HG03135 (cell line): ENCODE results near the gene FAM227B.
A peak's percentile ranks its signal among the peaks of the same experiment; 100 is the strongest.
"Not testable (repeated sequence)": the region's sequence is repeated elsewhere in the genome, so short reads cannot be mapped to it uniquely, and the experiment has no call there.

Experiments
- ATAC-seq: cut with Tn5 transposase; IDR thresholded peaks from one replicate; pipeline ENCODE4 v1.9.1; 2021; ENCODE audit warnings: mild to moderate bottlenecking, moderate library complexity; ENCODE audit not compliant: unreplicated experiment

FAM227B gene

DNA sequence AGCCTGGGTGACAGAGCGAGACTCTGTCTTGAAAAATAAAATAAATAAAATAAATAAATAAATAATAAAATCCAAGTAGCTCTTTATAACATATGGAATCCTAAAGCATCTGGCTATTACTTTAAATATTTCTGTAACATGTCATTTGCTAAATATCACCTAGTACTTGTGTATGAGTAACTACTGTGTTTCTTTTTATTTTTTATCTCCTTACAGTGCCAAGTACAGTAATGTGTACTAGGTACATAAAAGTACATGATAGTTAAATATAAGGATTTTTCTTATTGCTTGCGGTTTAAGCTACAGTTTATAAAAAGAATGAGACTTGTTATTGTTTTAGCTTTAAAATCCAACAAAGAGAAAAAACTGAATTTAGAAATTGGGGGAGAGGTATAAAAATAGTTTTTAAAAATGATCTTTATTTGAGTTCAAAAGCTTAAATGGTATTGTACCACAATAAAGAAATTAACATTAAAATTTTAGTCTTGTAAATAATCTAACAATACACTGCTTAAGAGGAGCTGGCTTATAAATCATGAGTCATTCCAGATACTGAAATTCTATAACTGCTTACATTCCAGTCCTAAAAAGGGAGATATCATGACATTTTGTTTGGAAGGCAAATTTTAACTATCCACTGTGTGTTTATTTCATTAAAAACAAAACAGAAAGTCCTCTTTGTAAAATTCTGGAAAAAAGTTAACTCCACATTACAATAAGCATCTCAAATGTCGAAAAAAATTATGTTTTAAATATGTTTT lies 124.4 kb downstream of the FAM227B start:
- no peak for ATAC-seq

DNA sequence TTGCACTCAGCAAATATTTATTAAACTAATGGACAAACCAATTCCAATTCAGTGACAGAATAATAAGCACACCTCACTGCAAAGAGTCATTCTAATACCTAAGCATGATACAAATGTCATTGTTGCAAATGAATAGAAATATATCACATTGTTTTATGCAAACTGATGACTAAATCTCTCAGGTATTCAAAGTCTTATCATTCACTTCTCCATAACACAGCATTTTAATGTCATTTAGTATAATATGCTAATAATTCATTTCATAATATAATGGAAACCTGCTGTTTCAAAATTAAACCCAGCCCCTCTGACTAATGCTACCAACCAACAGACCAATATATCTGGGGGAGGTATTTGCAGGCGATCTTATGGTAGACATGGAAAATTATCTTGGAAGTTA lies 125.8 kb downstream of the FAM227B start:
- no peak for ATAC-seq

DNA sequence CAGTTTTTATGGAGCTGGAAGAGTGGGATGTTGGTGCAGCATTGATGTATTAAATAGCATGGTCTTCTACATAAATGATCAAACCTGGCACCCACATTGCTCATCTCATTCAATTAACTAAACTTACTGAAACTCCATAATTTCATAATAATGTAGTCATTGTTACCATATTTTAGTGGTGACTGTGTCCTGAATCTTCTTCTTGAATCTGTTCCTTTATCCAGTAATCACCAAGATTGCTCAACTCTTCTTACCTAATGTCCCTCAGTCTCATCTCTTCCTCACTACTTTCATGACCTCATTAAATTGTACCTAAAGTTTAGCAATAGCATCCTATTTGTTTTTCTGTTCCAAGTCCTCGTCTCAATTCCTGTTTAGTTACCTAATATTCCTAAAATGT lies 127.8 kb downstream of the FAM227B start:
- ATAC-seq, result no peak

DNA sequence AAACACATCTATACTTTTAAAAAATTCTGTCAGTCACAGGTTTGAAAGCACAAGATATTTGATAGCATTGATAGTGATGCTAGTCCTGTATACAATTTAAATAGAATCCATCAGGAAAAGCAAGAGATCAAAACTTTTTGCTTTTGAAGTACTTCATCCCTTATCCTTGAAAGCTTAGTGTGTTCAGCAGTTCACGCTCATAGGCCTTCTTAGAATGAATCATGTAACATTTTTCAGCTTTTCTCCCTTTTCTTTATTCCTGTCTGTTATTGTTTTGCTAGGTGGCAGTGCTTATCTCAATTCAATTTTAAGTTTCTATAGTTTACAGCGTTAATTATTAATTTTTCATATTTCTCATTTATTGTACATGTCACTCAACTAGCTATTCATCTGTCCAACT lies 128.5 kb downstream of the FAM227B start:
- no peak for ATAC-seq

DNA sequence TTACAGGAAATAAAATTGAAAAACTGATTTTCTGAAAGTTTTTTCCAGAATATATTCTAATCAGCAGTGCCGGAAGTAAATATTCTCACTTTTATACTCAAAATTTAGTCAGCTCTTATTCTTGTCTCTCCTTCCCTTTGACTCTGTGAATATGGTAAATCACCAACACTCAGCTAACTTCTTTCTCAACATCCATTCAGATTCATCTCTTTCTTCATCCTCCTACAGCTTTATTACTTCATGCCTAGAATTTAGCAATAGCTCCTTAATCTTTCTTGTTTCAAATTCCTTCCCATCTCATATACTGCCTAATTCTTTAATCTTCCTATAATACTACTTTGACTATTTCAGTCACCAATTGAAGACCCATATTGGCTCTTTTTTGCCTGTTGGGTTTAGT lies 129.7 kb downstream of the FAM227B start:
- no peak for ATAC-seq

DNA sequence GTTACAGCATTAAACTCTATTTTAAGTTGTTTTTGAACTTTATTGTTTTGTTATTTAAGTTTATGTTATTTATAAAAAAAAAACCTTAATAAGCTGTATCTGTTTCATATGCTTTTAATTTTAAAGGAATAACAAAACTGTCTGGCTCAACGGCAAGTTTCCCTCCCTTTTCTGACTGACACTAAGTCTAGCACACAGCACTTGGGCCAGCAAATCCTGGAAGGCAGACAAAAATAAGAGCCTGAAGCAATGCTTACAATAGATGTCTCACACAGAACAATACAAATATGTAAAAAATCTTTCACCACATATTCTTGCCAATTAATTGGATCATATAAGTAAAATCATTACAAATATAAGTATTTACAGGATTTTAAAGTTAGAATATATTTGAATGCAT lies 135.2 kb downstream of the FAM227B start:
- not testable (repeated sequence) for ATAC-seq

DNA sequence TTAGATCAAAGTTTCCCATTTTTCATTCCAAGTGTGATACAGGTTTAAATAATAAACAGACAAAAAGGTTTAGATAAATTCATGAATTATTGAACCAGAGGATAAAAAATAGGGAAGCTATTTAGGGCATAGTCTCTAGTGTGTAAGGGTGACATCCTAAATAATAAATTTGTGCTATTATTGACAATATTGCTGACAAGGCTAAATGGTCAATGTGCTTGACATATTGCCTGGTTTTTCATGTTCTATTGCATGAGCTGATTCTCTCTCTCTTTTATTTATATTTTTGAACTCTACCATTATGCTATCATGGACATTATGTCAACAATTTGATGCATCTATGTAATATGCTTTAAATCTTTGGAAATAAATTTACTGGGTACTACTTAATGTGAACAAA lies 141.6 kb downstream of the FAM227B start:
- ATAC-seq, result not testable (repeated sequence)

DNA sequence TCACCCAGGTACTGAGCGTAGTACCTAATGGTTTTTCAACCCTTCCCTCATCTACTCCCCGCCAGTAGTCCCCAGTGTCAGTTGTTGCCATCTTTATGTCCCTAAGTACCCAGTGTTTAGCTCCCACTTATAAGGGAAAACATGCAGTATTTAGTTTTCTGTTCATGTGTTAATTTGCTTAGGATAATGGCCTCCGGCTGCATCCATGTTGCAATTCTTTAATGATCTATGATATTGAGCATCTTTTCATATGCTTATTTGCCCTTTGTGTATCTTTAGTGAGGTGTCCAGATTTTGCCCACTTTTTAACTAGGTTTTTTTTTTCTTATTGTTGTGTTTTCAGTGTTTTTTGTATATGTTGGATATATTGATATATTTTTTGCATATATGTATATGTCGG lies 142.6 kb downstream of the FAM227B start:
- not testable (repeated sequence) for ATAC-seq

DNA sequence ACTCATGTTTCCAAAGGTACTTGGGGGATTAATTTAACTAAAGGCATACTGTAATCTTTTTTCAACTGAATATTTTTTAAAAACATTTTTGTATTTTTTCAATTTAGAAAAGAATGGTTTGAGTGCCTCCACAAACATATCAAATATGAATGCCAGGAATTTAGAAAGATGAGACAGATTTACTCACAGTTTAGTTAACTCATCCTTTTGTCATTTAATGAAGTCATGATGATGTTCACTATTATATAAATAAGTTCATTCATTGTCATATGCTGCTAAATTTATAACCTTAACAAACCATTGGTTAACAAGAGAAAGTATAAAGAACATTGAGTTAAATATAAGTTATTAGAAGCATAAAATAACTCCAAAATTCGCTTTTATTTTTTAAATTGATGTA lies 147.6 kb downstream of the FAM227B start:
- no peak for ATAC-seq

DNA sequence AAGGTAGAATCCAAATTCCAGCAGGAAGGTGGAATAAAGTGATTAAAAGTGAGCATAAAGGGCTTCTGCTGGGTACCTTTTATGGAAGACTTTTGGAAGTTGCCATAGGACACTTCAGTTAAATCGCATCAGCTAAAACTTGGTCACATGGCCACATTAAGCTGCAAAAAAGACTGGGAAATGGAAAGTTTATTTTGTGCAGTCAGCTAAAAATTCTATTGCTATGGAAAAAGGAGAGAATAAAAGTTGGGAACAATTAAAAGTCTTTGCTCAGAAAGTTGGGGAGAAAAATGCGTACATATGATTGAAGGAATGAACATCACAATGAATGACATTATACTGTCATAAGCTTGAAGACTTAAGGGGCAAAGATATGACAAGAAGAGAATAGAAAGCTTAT lies 148.3 kb downstream of the FAM227B start:
- ATAC-seq, result no peak

DNA sequence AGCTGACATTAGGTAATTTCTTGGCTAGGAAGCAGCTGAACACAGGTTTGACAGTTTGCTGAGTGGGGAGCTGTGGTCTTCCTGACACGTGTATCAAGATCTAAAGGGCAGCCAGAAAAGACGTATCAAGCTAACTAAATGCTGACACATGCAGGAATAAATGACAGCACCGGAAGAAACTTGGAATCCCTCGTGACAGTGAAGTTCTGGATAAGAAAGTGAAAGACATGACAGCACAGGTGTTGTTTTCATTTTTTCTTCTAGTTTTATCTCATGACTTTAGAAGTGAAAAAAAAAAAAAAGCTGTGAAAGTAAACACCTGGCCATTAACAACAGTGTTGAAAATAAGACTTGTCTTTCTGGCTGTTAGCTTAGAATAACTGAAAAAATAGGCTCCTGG lies 148.9 kb downstream of the FAM227B start:
- ATAC-seq, result peak; percentile 91

DNA sequence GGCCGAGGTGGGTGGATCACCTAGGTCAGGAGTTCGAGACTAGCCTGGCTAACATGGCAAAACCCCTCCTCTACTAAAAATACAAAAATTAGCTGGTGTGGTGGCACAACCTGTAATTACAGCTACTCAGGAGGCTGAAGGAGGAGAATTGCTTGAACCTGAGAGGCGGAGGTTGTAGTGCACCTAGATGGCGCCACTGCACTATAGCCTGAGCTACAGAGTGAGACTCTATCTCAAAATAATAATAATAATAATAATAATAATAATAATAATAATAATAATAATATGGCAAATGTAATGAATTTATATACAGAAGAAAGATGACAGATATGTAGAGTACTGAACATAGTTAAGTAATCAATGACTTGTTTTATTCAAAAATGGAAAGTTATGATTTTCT lies 149.4 kb downstream of the FAM227B start:
- ATAC-seq, result not testable (repeated sequence)

DNA sequence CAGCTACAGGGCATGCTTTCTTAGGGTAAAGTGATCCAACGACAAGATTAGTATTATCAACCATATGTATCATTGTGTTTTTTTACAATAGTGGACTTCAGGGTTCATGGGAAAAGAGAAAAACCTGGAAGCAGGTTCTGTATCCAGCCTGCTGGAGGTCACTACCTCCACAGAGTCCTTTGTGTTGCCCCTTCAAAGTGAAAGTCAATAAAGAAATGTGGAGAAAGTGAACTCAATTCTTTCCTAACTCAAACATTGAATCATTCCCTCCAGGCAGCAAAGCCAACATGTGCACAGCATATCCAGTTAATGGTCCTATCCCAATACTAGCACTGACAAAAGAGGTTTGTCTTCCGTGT lies 152.2 kb downstream of the FAM227B start:
- ATAC-seq, result no peak

DNA sequence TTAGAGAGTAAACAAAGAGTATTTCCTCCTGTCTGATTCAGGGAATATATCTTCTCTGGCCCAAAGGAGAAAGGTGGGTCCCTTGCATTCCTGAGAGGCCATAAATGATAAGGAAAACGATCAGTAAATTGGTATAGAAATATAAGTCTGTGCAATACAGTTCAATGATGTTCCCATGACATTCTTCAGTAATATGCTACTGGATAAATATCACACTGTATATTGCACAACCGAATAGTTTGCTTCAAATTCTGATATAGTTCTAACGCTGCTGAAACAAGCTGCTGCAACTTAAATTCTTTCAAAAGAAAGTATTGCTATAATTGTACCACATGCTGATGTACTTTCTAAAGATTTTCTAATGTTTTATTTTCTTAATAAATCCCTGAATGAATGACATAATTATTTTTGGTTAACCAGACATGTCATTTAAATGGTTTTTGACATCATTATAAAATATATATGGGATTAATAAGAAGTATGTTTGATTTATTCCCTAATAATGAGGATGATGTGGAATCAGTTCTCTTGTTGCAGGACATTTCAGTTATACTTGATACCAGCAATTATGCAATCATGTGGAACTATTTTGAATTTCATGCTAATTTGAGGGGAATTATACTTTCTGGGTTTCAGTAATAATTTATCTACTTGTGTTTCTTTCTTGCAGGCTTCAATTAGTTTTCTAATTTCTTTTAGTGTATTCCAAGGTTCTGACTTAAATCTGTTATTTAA lies 152.7 kb downstream of the FAM227B start:
- no peak for ATAC-seq

DNA sequence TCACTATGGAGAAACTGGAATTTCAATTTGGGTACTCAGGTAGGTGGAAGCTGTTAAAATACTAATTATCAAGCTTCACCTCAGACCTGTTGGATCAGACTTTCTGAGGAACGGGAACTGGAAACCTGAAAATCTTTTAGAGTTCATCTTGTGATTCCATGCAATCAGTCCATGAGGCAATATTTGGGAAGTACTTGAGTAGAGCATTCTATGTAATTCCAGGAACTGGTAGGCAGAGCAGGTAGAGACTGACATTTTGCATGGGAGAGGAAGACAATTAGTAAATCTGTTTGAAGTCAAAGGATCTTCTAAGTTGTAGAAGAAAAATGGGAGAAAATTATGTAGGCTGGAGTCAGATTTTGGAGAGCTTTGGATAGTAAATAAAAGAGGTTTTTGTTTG lies 154.5 kb downstream of the FAM227B start:
- ATAC-seq, result no peak

DNA sequence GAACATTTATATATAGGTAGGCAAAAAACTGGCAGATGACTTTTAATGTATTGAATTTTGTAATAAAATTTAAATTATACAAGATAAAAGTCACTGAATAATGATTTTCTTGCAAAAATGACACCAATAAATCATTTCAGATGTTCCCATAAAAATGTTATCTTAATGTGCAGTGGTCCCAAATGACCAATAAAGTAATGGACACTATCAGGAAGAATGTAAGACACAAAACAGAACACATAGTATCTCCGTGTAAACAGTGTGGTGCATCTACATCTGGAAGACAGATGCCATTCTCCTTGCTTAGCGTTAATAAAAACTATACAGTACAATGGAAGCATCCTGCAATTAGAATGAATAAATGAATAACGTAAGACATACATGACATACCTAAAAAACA lies 156.1 kb downstream of the FAM227B start:
- no peak for ATAC-seq

DNA sequence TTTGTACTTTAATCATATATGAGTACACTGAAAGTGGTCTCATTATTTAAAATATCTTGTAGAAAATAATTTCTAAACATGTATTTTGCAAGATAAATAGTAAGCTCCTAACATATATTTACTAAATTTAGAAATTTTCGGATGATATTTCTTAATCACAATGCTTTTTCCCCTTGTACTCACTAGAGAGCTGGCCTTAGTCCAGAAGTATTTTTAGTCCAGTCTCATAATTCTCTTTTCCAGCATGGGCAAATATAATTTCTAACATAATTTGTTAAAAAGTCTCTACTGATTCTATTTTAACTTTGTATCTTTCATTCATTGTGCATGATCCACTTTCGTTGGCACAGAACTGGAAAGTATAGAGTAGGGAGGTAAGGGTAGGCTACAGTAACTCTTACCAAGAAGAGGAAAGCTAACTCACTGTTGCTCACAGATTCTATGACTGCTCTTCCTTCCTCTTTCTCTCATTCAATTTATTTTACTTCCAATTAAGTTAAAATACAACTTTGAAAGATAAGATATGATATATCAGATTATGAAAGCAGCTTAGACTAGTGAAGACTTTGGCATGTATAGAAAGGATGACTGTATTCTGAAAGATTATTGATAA lies 158.3 kb downstream of the FAM227B start:
- no peak for ATAC-seq

DNA sequence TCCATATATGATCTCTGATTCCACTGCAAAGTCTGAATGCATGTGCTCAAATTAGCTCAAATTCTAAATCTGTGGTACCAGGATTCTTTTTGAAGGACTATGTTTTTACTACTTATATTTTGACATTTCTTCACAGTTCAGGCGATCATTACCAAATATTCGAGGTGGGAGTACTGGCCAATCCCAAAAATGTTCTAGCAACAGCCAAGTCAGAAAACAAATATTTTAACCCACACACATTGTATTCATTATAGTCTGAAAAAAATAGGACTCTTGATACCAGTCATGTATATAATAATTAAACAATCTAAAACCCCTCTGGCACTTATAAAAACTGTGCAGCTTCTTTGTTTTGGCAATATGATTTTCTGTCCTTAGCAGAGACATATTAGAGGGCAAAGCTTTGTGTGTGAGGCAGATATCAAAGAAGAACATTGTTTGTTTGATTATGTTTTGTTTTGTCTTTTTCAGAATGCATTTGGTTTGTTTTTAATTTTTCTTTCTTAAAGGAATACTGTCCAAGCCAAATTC lies 160.1 kb downstream of the FAM227B start:
- ATAC-seq, result no peak

DNA sequence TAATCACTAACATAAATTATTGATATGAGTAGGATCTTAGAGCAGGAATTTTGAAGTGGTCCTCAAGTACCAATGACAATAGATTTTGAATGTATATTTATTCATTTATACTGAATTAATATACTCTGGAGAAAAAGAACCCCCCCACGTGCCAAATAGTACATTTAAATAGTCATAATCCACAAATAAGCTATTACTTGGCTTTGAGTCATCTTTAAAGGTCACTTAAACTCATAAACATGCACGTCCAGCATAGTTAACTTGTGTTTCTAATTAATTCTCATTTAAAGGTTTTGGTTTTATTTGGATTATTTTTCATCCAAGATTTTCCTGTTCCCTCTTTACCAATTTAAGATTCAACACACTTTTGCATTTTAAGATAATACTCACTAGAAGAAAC lies 162.5 kb downstream of the FAM227B start:
- ATAC-seq, result no peak

DNA sequence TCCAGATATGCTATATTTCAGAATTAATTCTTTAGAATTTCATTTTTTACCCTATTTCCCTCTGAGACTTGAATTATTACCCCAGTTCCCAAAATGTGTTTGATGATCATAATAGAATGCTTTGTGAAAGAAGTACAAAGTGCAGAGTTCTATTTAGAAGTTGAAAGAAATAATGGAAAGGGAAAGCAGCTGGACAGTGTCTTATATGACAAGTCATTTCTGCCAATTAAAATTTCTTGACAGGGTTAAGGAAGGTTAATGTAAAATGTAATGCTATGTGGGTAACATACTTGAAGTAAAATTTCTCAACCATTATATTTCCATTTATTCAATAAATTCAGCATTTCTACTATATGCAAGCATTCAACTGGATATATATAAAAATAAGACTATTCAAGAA lies 164.5 kb downstream of the FAM227B start:
- no peak for ATAC-seq

DNA sequence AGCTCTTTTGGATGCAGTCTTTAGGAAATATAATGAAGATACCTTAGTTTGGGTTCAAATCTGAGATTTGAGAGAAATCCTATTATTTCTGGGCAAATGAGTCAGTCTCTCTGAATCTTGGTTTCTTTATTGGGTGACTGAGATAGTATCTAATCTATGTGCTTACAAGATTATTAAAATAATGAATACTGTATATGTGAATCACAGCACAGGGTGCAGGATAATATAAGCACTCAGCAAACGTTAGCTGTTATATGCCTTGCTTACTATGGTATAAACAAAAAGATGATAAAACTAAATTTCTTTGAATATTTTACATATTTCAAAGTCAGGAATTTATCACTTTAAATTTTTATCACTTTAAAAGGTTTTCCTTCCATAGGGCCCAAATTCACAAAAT lies 168.0 kb downstream of the FAM227B start:
- no peak for ATAC-seq

DNA sequence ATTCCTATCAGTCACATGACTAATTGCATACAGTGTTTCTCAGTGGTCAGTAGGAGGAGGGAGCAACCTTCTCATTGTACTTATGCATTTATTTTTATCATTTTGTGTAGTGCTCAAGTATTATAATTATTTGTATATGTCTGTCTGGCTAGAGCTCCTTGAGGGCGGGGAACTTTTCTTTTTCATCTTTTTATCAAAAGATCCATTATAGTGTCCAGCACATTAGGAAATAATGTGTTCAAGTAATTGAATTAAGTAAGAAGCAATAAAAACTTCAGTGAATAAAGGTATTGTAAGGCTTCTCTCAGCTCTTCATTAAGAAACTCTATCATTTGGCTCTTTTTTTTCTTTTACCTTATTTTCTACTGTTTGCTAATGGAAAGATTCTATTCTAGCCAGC lies 178.8 kb downstream of the FAM227B start:
- no peak for ATAC-seq
